WTC11 (cell line): Measurements from ENCODE around the gene CD82. TPM values are rescaled to one million over a fixed set of nuclear protein-coding genes. Genes with fewer than 3 reads are reported as not detected.

Experiments used
- ATAC-seq: fragments of 200-7000 bp; cut with Tn5 transposase; 2 replicates; pipeline ENCODE4 v1.10.0; 2021; ENCODE audit warnings: mild to moderate bottlenecking, moderate library complexity
- CTCF ChIA-PET: fragments of 300-600 bp; sonication (Branson Sonifier 250); formaldehyde crosslinking; loops from one replicate; lab custom pipeline; 2021; ENCODE audit warnings: antibody characterized with exemption; lab: Charles Lee
- POLR2A ChIA-PET: fragments of 350-600 bp; sonication (Branson Sonifier 250); formaldehyde crosslinking; loops from one replicate; lab custom pipeline; 2021; ENCODE audit warnings: antibody characterized with exemption; lab: Charles Lee
- DNase-seq: peaks from one replicate; pipeline ENCODE4 v3.0.0; 2021; ENCODE audit warnings: low spot score
- H3K27ac Mint-ChIP-seq: 2 replicates; pipeline ENCODE4 v1.8.0; 2021; ENCODE audit warnings: mixed read lengths
- H3K27me3 Mint-ChIP-seq: 2 replicates; pipeline ENCODE4 v1.8.0; 2021; ENCODE audit warnings: low read depth, mild to moderate bottlenecking, moderate library complexity, mixed read lengths
- H3K36me3 Mint-ChIP-seq: 2 replicates; pipeline ENCODE4 v1.8.0; 2021; ENCODE audit warnings: mixed read lengths
- H3K4me1 Mint-ChIP-seq: 2 replicates; pipeline ENCODE4 v1.8.0; 2022; ENCODE audit warnings: mixed read lengths
- H3K4me3 Mint-ChIP-seq: 2 replicates; pipeline ENCODE4 v1.8.0; 2021; ENCODE audit warnings: mild to moderate bottlenecking, moderate library complexity, mixed read lengths
- H3K9me3 Mint-ChIP-seq: 2 replicates; pipeline ENCODE4 v1.8.0; 2021; ENCODE audit warnings: mixed read lengths
- AR ChIP-seq: fragments of 250-450 bp; sonication (Bioruptor Pico); IDR thresholded peaks from 2 replicates; pipeline ENCODE4 v1.9.0; 2021; ENCODE audit warnings: mild to moderate bottlenecking
- ATF1 ChIP-seq: sonication (generic); formaldehyde crosslinking; IDR thresholded peaks from 2 replicates; pipeline ENCODE4 v1.8.1; 2023; ENCODE audit warnings: mild to moderate bottlenecking, moderate library complexity, missing genetic modification reagents
- ATF3 ChIP-seq: sonication (generic); formaldehyde crosslinking; conservative IDR thresholded peaks from 2 replicates; pipeline ENCODE4 v1.8.1; 2022; ENCODE audit warnings: mild to moderate bottlenecking, missing genetic modification reagents
- ATF6 ChIP-seq: sonication (generic); formaldehyde crosslinking; IDR thresholded peaks from 2 replicates; pipeline ENCODE4 v1.8.1; 2023; ENCODE audit warnings: mild to moderate bottlenecking, missing genetic modification reagents
- CBFB ChIP-seq: sonication (generic); formaldehyde crosslinking; IDR thresholded peaks from 2 replicates; pipeline ENCODE4 v1.8.1; 2022; ENCODE audit warnings: mild to moderate bottlenecking, low read depth, missing genetic modification reagents
- CREB1 ChIP-seq: sonication (generic); formaldehyde crosslinking; IDR thresholded peaks from 2 replicates; pipeline ENCODE4 v1.8.0; 2023; ENCODE audit warnings: mild to moderate bottlenecking, missing genetic modification reagents
- CTCF ChIP-seq: fragments of 200-600 bp; IDR thresholded peaks from 2 replicates; pipeline ENCODE4 v1.8.0; 2022; ENCODE audit warnings: antibody characterized with exemption
- E2F1 ChIP-seq: sonication (generic); formaldehyde crosslinking; IDR thresholded peaks from 2 replicates; pipeline ENCODE4 v1.8.0; 2022; ENCODE audit warnings: mild to moderate bottlenecking, missing genetic modification reagents
- ERG ChIP-seq: fragments of 250-450 bp; sonication (Bioruptor Pico); IDR thresholded peaks from 2 replicates; pipeline ENCODE4 v1.8.0; 2021; ENCODE audit warnings: mild to moderate bottlenecking
- FOXK1 ChIP-seq: sonication (generic); formaldehyde crosslinking; IDR thresholded peaks from 2 replicates; pipeline ENCODE4 v1.8.0; 2022; ENCODE audit warnings: mild to moderate bottlenecking, moderate library complexity, missing genetic modification reagents
- MAX ChIP-seq: sonication (generic); formaldehyde crosslinking; IDR thresholded peaks from 2 replicates; pipeline ENCODE4 v1.8.0; 2022; ENCODE audit warnings: mild to moderate bottlenecking, missing genetic modification reagents
- NFE2L1 ChIP-seq: sonication (generic); formaldehyde crosslinking; IDR thresholded peaks from 2 replicates; pipeline ENCODE4 v1.8.1; 2023; ENCODE audit warnings: missing genetic modification reagents
- NFYB ChIP-seq: sonication (generic); formaldehyde crosslinking; conservative IDR thresholded peaks from 2 replicates; pipeline ENCODE4 v1.8.0; 2022; ENCODE audit warnings: low read depth, missing genetic modification reagents
- OVOL2 ChIP-seq: fragments of 250-450 bp; sonication (Bioruptor Pico); IDR thresholded peaks from 2 replicates; pipeline ENCODE4 v1.9.0; 2021; ENCODE audit warnings: mild to moderate bottlenecking, borderline replicate concordance
- PRRX2 ChIP-seq: fragments of 250-450 bp; sonication (Bioruptor Pico); IDR thresholded peaks from 2 replicates; pipeline ENCODE4 v1.8.0; 2021; ENCODE audit warnings: mild to moderate bottlenecking
- SOX15 ChIP-seq: fragments of 250-450 bp; sonication (Bioruptor Pico); IDR thresholded peaks from 2 replicates; pipeline ENCODE4 v1.9.0; 2021; ENCODE audit warnings: mild to moderate bottlenecking
- SP1 ChIP-seq: sonication (generic); formaldehyde crosslinking; conservative IDR thresholded peaks from 2 replicates; pipeline ENCODE4 v1.8.1; 2022; ENCODE audit warnings: missing genetic modification reagents
- TP53 ChIP-seq: sonication (generic); formaldehyde crosslinking; IDR thresholded peaks from 2 replicates; pipeline ENCODE4 v1.8.1; 2023; ENCODE audit warnings: mild to moderate bottlenecking, missing genetic modification reagents
- USF2 ChIP-seq: sonication (generic); formaldehyde crosslinking; IDR thresholded peaks from 2 replicates; pipeline ENCODE4 v1.8.1; 2023; ENCODE audit warnings: mild to moderate bottlenecking, missing genetic modification reagents, moderate library complexity
- ZNF281 ChIP-seq: sonication (generic); formaldehyde crosslinking; IDR thresholded peaks from 2 replicates; pipeline ENCODE4 v1.8.0; 2023; ENCODE audit warnings: mild to moderate bottlenecking, missing genetic modification reagents
- total RNA-seq: library from RNA; stranded (reverse); gene quantifications from 3 replicates; pipeline ENCODE4 v1.2.3, GENCODE V29; 2021

Gene CD82
- total RNA-seq, 1 experiment from 2014 or later = 15.5 TPM

GRCh38 chr11:44531636-44532035 is 33.8 kb upstream of the CD82 start:
- peaks cover 23% of the 10 kb centered on the region for H3K4me1 Mint-ChIP-seq
- no peaks in the 10 kb centered on the region for H3K27me3 Mint-ChIP-seq
- H3K27ac Mint-ChIP-seq = no peak overlapping the region
- H3K4me3 Mint-ChIP-seq = no peak overlapping the region
- TF ChIP-seq TP53 (CRISPR knock-in tag) (no peak), ATF1 (CRISPR knock-in tag) (no peak), PRRX2 (CRISPR knock-in tag) (no peak), OVOL2 (CRISPR knock-in tag) (no peak), SP1 (no peak), E2F1 (CRISPR knock-in tag) (no peak), ERG (CRISPR knock-in tag) (no peak)
- TF ChIP-seq, all 79 proteins: peak for 0
- ChIA-PET POLR2A (no interaction called here), CTCF (interaction anchor here (0.8 to 1.4 kb wide), 3 partner anchors 8 to 246 kb away, joined by 3 to 10 read pairs (median 4); no protein-coding TSS in a partner anchor)
- H3K9me3 Mint-ChIP-seq = peaks cover 3% of the 10 kb centered on the region; the same call in 1 of the 2 replicates
- ATAC-seq (no peak), DNase-seq (no peak)
- no peaks in the 10 kb centered on the region for H3K36me3 Mint-ChIP-seq

GRCh38 chr11:44532809-44533208 is 32.7 kb upstream of the CD82 start:
- peaks cover 14% of the 10 kb centered on the region for H3K4me1 Mint-ChIP-seq
- no peaks in the 10 kb centered on the region for H3K36me3 Mint-ChIP-seq
- H3K27me3 Mint-ChIP-seq = peaks cover 2% of the 10 kb centered on the region; the same call in 1 of the 2 replicates
- H3K27ac Mint-ChIP-seq = no peak overlapping the region
- no peak for ATAC-seq
- ChIA-PET CTCF (interaction anchor here (1.4 kb wide), 1 partner anchor 9 kb away, joined by 10 read pairs; no protein-coding TSS in a partner anchor), POLR2A (no interaction called here)
- peaks cover 3% of the 10 kb centered on the region; the same call in 1 of the 2 replicates for H3K9me3 Mint-ChIP-seq
- H3K4me3 Mint-ChIP-seq = no peak overlapping the region
- no peak for DNase-seq
- no peak for TF ChIP-seq NFYB (CRISPR knock-in tag)
- TF ChIP-seq AR (CRISPR knock-in tag) = no peak
- TF ChIP-seq NFE2L1 (CRISPR knock-in tag) = no peak
- no peak for TF ChIP-seq USF2 (CRISPR knock-in tag)
- no peak for TF ChIP-seq SOX15
- no peak for TF ChIP-seq CTCF
- no peak for TF ChIP-seq ATF6 (CRISPR knock-in tag)
- no peak for TF ChIP-seq MAX (CRISPR knock-in tag)
- TF ChIP-seq CREB1 = no peak
- no peak for TF ChIP-seq ATF3
- TF ChIP-seq FOXK1 = no peak
- TF ChIP-seq ERG (CRISPR knock-in tag) = no peak
- TF ChIP-seq OVOL2 (CRISPR knock-in tag) = no peak
- TF ChIP-seq CBFB = no peak
- no peak for TF ChIP-seq ZNF281
